ENCODE results near the gene TIA1.
"Not testable (repeated sequence)": the region's sequence is repeated elsewhere in the genome, so short reads cannot be mapped to it uniquely, and the experiment has no call there.

Gene TIA1

DNA sequence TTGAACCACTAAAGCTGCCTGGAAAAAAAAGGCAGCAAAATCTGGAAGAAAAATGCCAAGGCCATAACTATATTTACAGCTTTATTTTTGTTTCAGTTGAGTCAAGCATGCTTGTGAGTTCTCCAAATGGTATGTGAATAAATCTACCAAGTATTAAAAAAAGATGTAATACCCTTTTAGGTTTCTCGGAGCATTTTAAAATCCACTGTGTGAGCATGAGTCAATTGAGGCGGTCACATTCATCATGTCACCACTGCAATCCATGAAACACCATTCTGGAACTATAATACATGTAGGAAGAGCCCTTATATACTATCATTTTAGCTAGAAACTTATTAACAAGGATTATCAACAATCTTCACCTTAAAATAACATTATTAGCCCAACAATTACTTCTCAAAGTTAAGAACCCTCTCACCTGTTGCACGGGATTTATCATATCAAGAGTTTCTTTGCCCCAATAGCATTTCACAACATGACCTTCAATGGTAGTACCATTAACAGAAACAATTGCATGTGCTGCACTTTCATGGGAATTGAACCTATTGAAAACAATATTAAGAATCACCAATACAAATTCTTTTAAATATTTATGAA lies 33.4 kb downstream of the TIA1 start:
- no peak for DNase-seq

DNA sequence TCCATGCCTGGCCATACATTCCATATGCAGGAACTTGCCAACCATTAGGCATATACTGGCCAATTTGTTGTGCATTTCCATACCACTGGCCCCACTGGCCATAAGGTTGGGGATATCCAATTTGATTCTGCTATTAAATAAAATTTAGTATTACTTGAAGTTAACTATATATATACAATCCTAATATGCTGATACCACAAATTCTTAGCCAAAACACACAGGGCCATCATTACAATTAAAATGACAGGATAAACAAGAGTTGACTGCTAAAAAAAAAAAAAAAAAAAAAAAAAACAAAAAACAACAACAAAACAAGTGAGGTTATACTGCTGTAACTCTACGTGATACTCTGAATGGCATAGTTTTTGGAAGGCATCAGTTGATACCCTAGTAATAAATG lies 34.1 kb downstream of the TIA1 start:
- DNase-seq, result no peak

DNA sequence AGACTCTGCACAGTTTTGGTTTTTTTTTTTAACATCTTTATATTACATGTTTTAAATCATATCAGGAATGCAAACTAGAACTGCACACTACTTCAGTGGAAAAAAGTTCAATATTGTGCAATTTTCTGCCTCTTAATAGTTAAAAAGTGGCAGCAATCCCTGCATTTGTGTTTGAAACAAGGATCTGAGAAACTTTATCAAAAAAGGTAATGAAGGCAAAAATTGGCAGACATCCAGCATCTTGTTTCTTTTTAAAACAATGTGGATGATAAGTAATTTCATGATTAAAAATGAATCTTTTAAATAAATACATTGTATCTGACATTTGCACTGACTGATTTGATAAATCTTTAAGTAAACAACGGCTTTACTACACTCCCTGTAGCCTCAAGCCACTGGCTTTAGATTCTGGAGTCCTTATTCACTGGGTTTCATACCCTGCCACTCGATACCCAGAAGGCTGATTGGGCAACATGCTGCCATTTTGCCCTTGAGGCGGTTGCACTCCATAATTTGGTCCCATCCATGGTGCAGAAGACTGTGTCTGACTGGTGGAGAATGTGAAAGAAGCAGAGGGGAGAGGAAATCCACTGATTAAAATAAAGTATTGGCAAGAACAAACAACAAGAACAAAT lies 36.0 kb downstream of the TIA1 start:
- no peak for DNase-seq

DNA sequence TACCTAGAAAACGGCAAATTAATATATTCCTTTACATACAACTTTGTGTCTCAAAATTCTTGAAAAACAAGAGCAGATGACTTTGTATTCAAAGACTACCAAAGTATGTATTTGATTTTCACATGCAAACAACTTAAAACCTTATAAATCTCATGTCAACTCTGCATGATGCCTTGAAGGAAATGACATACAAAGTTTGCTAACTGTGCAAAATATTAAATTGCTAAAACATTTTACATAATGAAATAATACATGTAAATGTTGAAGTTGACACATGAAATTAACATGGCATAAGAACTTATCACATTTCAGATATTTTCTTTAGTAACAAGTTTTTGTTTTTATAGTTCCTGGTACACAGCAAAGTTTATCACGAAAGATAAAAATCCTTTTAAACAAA lies 36.8 kb downstream of the TIA1 start:
- no peak for DNase-seq

DNA sequence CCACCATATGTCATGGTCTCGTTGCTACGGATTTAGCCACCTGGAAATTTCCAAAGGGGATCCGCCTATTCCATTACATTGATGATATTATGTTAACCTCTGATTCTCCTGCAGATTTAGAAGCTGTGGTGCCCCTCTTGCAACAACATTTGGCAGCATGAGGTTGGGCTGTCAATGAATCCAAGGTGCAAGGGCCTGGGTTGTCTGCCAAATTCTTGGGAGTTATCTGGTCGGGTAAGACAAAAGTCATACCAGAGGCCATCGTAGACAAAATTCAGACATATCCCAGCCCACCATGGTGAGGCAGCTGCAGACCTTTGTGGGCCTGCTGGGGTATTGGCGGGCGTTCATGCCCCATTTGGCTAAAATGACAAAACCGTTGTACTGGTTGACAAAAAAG lies 44.0 kb downstream of the TIA1 start:
- DNase-seq, result no peak

DNA sequence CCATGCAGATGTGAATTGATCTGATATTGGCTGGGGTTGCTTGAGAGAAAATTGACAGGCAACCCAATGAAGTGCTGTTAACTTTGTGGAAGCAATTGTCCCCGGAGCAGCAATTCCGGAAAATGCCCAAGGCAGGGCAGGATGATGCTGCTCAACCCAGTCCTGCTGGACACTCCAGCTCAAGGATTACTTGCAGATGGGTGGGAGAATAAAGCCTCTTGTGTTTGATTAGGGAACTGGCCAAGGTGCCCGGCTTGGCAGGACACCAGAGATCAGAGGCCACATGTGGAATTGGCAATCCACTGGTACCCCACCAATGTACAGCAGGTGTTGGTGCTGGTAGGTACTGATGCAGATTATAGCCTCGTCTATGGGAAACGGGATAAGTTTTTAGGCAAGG lies 45.3 kb downstream of the TIA1 start:
- DNase-seq, result no peak

DNA sequence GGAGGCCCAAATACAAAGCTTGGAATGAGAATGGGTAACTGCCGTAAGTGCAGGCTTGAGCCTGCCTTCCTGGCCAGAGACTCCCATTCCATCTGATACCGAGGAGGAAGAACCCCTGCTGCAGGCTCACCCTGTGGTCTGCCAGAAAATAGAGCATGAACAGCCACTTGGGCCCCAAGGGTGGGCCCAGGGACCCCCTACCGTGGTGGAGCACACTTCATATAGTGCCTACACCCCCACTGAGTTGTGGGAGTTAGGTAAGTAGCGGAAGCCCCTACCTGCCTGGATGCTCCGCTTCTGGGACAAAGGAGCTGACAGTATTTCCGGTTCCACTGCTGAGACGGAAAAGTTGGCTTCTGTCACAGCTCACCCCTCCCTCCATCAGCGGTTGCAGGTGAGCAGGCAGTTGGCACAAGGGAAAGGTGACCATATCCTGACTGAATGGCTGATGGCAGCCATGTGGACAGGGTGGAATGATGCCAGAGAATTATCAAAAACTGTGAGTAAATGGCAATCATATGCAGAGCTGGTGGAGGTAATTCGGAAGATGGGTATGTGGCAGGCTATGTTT lies 46.1 kb downstream of the TIA1 start:
- no peak for DNase-seq

DNA sequence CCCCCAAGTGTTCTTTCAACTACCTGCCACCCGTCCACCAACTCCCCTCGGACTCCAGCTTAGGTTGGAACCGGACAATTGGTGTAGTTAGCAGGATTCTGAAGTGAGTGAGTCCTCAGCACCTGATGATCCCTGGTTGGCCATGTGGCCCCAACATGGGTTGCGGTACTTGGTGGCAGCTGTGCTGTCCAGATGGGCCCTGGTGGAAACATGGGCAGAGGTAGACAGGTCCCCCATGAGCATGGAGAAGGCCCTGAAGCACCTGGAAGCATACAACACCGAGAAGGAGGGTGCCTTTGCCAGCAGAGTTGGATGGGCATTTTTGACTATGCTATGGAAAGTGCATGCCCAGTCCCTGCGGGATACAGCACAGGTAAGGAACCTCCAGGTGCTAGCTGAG lies 46.6 kb downstream of the TIA1 start:
- DNase-seq, result no peak

DNA sequence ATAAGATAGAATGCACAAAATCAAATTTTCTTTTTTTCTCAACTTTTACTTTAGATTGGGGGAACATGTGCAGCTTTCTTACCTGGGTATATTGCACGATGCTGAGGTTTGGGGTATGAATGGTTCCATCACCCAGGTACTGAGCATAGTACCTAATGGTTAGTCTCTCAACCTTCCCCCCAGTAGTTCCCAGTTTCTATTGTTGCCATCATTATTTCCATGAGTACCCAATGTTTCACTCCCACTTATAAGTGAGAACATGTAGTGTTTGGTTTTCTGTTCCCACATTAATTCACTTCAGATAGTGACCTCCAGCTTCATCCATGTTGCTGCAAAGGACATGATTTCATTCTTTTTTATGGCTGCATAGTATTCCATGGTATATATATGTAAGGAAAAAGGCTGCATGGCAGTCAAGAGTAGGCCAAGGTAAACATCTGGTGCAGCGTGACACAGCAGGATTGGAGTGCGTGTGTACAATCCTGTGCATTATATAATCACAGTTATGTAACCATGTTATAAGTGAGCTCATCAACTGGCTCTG lies 47.1 kb downstream of the TIA1 start:
- DNase-seq, result no peak

DNA sequence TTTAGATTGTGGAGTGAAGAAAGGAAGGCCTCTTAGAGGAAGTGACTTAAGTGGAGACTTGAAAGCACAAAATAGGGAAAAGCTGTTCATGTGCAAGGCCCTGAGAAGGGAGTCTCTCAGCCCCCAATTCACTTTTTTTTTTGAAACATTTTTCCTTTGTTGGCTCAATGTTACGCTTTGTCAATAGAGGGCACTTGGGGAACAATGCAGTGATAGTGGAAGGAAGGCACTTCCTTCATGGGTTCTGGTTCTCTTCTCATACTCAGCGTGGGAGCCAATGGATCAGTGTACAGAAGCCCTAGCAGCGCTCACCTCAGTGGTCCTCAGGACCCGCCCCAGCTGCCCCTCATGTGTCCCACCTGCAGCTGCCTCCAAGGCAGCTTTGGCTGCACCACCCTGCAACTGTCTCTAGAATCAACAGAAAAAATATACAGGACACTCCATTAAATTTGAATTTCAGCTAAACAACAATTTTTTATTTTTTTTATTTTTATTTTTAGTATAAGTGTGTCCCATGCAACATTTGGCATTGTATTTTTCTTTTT lies 49.0 kb downstream of the TIA1 start:
- no peak for DNase-seq

DNA sequence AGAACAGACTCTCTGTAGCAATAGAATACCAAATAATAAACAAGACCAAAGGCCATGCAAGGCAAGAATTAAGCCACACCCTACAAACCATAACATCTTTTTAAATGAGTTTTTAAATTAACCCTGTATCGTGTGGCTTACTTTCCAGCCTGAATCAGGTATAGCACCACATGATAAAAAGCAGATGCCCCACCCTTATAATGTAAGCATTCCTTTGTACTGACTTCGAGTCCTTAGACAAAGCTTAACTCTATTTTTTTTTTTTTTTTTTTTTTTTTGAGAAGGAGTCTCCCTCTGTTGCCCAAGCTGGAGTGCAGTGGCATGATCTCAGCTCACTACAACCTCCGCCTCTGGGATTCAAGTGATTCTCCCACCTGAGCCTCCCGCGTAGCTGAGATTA lies 55.9 kb downstream of the TIA1 start:
- no peak for DNase-seq

DNA sequence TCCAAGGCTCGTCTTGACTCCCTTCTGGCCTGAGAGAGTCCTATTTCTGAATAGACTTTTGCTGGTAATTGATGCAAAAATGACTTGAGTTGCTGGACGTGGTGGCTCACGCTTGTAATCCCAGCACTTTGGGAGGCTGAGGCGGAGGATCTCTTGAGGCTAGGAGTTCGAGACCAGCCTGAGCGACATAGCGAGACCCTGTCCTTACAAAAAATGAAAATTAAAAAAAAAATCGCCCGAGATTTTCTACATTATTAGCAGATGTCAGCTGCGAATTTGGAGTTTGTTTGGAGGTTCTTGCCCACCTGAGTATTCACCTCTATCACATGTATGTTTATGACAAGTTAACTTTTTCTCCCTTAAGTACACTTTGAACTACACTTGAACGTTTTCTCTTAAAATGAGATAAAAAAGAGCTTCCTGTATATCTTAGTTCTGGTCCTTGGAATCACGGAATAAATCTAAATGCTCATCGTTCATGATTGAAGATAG lies 57.1 kb downstream of the TIA1 start:
- DNase-seq, result no peak

DNA sequence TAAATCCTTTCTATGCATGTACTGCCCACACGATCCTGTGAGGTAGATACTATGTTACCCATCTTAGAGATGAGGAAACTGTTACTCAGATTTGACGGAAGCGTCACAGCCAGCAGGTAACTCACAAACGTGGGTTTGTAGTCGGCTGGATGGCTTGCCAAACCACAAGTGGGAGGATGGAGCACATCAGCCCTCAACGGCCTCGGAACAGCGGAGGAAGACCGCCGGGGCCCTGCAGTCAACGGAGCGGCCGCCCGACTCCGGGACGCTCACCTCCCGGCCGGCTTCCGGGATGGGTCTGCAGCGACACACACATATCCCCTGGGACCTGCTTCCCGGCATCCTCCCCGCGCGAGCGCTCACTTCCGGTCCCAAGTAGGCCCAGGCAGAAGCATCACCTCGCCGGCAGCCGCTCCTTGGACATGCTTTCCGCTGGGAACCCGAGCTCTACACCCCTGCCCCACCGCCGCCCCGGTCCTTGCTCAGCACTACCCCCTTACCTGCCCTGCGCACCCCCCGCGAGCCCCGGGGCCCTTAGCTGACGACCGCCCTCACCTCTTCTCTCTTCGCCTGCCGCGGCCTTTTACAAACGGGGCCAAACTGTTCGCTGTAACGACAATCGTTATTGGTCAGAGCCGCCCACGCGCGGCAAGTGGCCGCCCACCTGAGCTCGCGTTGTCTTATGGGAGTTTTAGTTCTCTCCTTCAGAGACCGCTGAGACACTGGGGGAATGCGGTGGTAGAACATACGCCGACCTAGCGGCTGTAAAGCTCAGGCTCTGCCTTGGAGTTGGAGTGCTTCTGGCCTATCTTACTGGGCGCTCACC lies 57.8 kb downstream of the TIA1 start, which contains the start of gene C2orf42:
Gene C2orf42 (minus strand): TSS at position 602 of the 826 bp plus-strand sequence. CDS start 9,034 bp downstream, outside the sequence.
- DNase-seq, result peak; percentile 98

DNA sequence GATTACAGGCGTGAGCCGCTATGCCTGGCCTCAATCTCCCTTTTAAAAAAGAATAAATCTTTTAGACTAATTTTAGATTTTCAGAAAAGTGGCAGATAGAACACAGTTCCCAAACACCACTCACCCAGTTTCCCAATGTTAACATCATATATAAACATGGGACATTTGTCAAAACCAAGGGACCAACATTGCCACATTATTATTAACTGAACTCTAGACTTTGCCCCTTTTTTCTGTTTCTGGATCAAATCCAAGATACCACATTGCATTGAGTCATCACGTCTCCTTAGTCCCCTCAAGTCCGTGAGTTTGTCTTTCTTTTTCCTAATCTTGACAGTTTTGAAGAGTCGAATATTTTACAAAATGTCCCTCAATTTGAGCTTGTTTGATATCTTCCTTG lies 60.0 kb downstream of the TIA1 start:
- no peak for DNase-seq

DNA sequence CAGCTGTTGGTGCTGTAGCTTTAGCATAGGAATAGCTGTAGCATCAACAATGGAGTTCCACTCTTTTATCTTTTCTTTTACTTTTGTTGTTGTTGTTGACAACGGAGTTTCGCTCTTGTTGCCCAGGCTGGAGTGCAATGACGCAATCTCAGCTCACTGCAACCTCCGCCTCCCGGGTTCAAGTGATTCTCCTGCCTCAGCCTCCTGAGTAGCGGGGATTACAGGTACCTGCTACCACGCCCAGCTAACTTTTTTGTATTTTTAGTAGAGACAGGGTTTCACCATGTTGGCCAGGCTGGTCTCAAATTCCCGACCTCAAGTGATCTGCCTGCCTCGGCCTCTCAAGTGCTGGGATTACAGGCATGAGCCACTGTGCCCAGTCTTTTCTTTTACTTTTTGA lies 61.3 kb downstream of the TIA1 start:
- not testable (repeated sequence) for DNase-seq

DNA sequence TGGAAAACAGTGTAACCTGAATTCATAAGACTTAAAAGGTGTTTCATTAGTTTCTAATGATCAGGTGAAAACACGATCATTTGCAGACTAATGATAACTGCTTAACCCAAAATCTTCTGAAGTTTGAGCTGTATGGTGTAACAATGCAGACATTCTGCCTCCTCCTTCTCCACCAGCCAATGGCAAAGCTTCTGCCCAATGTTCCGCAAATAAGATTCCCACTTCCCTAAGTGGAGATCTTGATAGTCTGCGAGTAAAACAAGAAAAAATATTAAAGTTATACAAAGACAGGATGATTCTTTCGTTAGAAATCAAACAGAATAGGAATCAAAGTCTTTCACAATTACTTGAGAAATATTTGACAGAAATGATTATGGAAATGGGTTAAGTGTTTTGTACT lies 65.7 kb downstream of the TIA1 start:
- no peak for DNase-seq

DNA sequence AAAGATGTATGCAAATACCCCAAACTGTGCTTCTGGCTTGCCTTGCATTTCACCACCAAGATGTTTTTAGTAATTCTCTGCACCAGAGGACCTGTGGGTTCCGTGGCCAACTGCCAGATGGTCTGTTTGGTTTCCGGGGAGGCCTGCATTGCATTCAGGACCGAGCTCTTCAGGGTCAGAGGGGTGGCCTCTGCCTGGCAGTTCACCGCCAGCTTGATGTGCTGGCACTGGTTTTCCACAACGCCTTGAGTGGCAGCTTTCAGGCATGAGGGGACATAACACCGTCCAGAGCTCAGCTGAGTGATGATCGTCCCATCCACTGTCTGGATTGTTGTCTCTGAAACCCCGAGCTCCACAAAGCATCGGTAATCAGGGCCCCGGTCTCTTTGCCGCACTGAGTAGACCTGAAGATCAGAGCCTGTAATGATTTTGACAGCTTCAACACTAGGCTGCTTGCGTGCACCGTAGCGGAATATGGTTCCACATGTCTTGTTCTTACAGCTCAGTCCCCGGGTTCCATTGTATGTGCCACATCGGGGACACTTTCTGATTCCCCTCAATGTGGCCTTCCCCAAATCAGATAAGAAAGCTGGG lies 67.0 kb downstream of the TIA1 start:
- no peak for DNase-seq

DNA sequence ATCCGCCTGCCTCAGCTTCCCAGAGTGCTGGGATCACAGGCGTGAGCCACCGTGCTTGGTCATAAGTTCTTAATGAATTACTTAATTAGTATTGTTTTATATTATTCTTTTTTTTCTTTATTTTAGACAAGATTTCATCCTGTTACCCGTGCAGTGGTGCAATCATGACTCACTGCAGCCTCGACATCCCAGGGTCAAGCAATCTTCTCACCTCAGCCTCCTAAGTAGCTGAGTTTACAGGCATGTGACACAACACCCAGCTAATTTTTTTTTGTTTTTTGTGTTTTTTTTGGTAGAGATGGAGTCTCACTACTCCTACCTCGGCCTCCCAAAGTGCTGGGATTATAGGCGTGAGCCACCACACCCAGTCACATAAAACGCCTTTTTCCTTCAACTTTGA lies 74.9 kb downstream of the TIA1 start:
- no peak for DNase-seq

DNA sequence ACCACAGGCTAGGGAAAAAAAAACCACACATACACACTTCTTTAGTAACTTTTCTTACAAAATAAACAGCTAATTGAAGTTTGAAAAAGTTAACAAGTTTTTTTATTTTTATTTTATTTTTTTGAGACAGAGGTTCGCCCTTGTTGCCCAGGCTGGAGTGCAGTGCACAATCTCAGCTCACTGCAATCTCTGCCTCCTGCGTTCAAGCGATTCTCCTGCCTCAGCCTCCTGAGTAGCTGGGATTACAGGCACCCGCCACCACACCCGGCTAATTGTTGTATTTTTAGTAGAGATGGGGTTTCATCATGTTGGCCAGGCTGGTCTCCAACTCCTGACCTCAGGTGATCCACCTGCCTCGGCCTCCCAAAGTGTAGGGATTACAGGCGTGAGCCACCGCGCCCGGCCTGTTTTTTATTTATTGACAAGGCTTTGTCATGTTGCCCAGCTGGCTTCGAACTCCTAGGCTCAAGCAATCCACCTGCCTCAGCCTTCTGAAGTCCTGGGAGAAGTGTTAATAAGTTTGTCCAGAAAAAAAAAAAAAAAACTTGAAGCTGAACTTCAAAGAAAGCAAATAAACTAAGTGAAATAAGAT lies 78.7 kb downstream of the TIA1 start:
- not testable (repeated sequence) for DNase-seq

DNA sequence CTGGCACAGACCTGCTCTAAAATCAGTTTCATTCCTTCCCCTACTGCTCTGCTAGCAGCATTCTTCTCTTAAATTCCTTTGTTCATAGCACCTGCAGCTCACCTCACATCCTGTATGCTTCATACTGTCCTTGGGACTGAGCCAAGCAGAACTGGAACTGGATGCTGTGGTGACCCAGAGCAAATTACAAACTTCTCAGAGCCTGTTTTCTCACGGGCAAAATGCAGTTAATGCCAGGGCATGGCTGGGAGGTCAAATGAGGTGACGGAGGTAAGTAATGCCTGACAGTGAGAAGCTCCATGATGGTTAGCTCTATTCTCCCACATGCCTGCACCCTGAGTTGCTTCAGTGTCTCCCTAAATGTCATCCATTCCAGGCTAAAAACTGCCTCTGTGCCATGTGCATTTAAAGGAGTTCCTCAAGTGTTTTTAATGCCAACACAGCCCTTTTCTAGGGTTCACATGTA lies 87.3 kb downstream of the TIA1 start:
- no peak for DNase-seq

DNA sequence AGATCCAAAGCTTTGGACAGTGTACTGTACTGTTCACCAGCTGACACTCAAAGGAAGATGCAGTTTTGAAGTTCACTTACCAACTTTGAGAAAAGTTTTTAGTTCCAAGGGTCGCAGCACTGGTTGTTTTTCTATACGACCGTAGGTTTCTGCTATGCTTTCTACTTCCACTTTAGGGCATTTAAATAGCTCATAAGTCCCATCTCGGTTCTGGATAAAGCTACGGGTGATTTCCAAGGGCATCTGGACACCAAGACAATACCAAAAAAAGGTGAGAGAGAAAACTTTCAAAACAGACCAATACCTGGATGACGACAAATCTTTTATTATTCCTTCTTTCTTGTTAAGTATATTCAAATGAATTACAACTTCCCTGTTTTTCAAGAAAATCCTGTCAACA lies 87.9 kb downstream of the TIA1 start:
- no peak for DNase-seq

All from CD4-positive, alpha-beta T cell treated with Interleukin-17A for 1 hour (primary cell).